ENCODE results near the gene APOA1. TPM values are rescaled to one million over a fixed set of nuclear protein-coding genes. Genes with fewer than 3 reads are reported as not detected.
A peak's percentile ranks its signal among the peaks of the same experiment; 100 is the strongest.

Gene APOA1
- total RNA-seq, 1 donor: under 0.01 TPM

GRCh38 chr11:116860303-116860702 lies 22.9 kb upstream of the APOA1 start:
- peaks cover 48% of the 10 kb centered on the region for H3K4me1 ChIP-seq (ENCODE audit: insufficient read depth, low read length)
- no peaks in the 10 kb centered on the region for H4K20me1 ChIP-seq (ENCODE audit: insufficient read depth, low read length)
- no peak overlapping the region for H3K27ac ChIP-seq (ENCODE audit: low read depth, low read length)
- no peaks in the 10 kb centered on the region for H3K27me3 ChIP-seq (ENCODE audit: insufficient read depth, low read length)
- H3K9me3 ChIP-seq (ENCODE audit: low read depth, low read length): no peaks in the 10 kb centered on the region
- no peaks in the 10 kb centered on the region for H3K79me2 ChIP-seq (ENCODE audit: insufficient read depth, low read length)
- peaks cover 54% of the 10 kb centered on the region for H3K36me3 ChIP-seq (ENCODE audit: insufficient read depth, low read length)
- H3K4me3 ChIP-seq (ENCODE audit: insufficient read depth, low read length): no peak overlapping the region
- DNase-seq (ENCODE audit: insufficient read length, low spot score, missing footprints): no peak
- TF ChIP-seq CTCF (IDR thresholded peaks at IDR 0.05; ENCODE audit: extremely low read depth, low read depth, low read length): no peak
- H2AFZ ChIP-seq (ENCODE audit: low read length): no peak overlapping the region
- no peak overlapping the region for H3K4me2 ChIP-seq (ENCODE audit: insufficient read depth, low read length)

- Histone ChIP-seq H3K4me2 (ENCODE audit: insufficient read depth, low read length) (no peak overlapping the region), H3K36me3 (ENCODE audit: insufficient read depth, low read length) (peaks cover 62% of the 10 kb centered on the region), H3K27me3 (ENCODE audit: insufficient read depth, low read length) (no peaks in the 10 kb centered on the region), H3K9me3 (ENCODE audit: low read depth, low read length) (no peaks in the 10 kb centered on the region), H3K27ac (ENCODE audit: low read depth, low read length) (no peak overlapping the region), H3K4me3 (ENCODE audit: insufficient read depth, low read length) (no peak overlapping the region), H3K4me1 (ENCODE audit: insufficient read depth, low read length) (peaks cover 41% of the 10 kb centered on the region), H4K20me1 (ENCODE audit: insufficient read depth, low read length) (no peaks in the 10 kb centered on the region), H2AFZ (ENCODE audit: low read length) (no peak overlapping the region), H3K79me2 (ENCODE audit: insufficient read depth, low read length) (no peaks in the 10 kb centered on the region)
- no peak for DNase-seq (ENCODE audit: insufficient read length, low spot score, missing footprints)
- no peak for TF ChIP-seq CTCF (IDR thresholded peaks at IDR 0.05; ENCODE audit: extremely low read depth, low read depth, low read length)
Observed at GRCh38 chr11:116859175-116859574, 21.8 kb upstream of the APOA1 start.

GRCh38 chr11:116857936-116858335 lies 20.5 kb upstream of the APOA1 start:
- H2AFZ ChIP-seq (ENCODE audit: low read length): no peak overlapping the region

GRCh38 chr11:116857316-116857715 lies 19.9 kb upstream of the APOA1 start:
- Histone ChIP-seq H3K79me2 (ENCODE audit: insufficient read depth, low read length) (no peaks in the 10 kb centered on the region), H3K4me3 (ENCODE audit: insufficient read depth, low read length) (no peak overlapping the region), H4K20me1 (ENCODE audit: insufficient read depth, low read length) (no peaks in the 10 kb centered on the region), H3K27me3 (ENCODE audit: insufficient read depth, low read length) (no peaks in the 10 kb centered on the region), H3K4me2 (ENCODE audit: insufficient read depth, low read length) (no peak overlapping the region), H2AFZ (ENCODE audit: low read length) (no peak overlapping the region), H3K9me3 (ENCODE audit: low read depth, low read length) (no peaks in the 10 kb centered on the region), H3K36me3 (ENCODE audit: insufficient read depth, low read length) (peaks cover 52% of the 10 kb centered on the region), H3K4me1 (ENCODE audit: insufficient read depth, low read length) (peaks cover 52% of the 10 kb centered on the region), H3K27ac (ENCODE audit: low read depth, low read length) (peak overlapping the region; percentile 25)
- no peak for TF ChIP-seq CTCF (IDR thresholded peaks at IDR 0.05; ENCODE audit: extremely low read depth, low read depth, low read length)
- DNase-seq (ENCODE audit: insufficient read length, low spot score, missing footprints): no peak

More at GRCh38 chr11:116857936-116858335, 20.5 kb upstream of the APOA1 start:
- Histone ChIP-seq H3K36me3 (ENCODE audit: insufficient read depth, low read length) (peaks cover 55% of the 10 kb centered on the region), H3K4me2 (ENCODE audit: insufficient read depth, low read length) (no peak overlapping the region), H3K4me1 (ENCODE audit: insufficient read depth, low read length) (peaks cover 47% of the 10 kb centered on the region), H3K4me3 (ENCODE audit: insufficient read depth, low read length) (no peak overlapping the region), H3K9me3 (ENCODE audit: low read depth, low read length) (no peaks in the 10 kb centered on the region), H3K27ac (ENCODE audit: low read depth, low read length) (peak overlapping the region; percentile 25), H3K79me2 (ENCODE audit: insufficient read depth, low read length) (no peaks in the 10 kb centered on the region), H4K20me1 (ENCODE audit: insufficient read depth, low read length) (no peaks in the 10 kb centered on the region), H3K27me3 (ENCODE audit: insufficient read depth, low read length) (no peaks in the 10 kb centered on the region)
- TF ChIP-seq CTCF (IDR thresholded peaks at IDR 0.05; ENCODE audit: extremely low read depth, low read depth, low read length): no peak
- no peak for DNase-seq (ENCODE audit: insufficient read length, low spot score, missing footprints)

Data from osteoblast (primary cell).